22Rv1 (cell line): ENCODE data around the gene NLE1.

Source experiments
- CTCF ChIP-seq: fragments of 450-650 bp; IDR thresholded peaks from 2 replicates; pipeline ENCODE4 v1.5.1; 2017; ENCODE audit warnings: mild to moderate bottlenecking
- ZFX ChIP-seq: fragments of 450-650 bp; IDR thresholded peaks from 2 replicates; pipeline ENCODE4 v1.6.1; 2017; ENCODE audit warnings: antibody characterized with exemption, borderline replicate concordance

- TF ChIP-seq CTCF (no peak), ZFX (no peak)
Measured at GRCh38 chr17:35162755-35163154, 20.7 kb upstream of the NLE1 start.
